Right cardiac atrium (tissue), 5 donors: ENCODE results near the gene SPNS3. TPM values are rescaled to one million over a fixed set of nuclear protein-coding genes. Genes with fewer than 3 reads are reported as not detected.

ENCODE experiments used
- ATAC-seq, 2 donors: fragments of 200-7000 bp; cut with Tn5 transposase; one replicate each; pipeline versions ENCODE4 v1.8.0 to v1.9.1; 2020; ENCODE audit warnings: moderate library complexity in 2 of 2, mild to moderate bottlenecking in 1 of 2
- DNase-seq, 3 donors: peaks; one replicate each; pipeline ENCODE4 v3.0.0-alpha.2; 2020
- H3K27ac ChIP-seq: one replicate; pipeline ENCODE4 v1.5.1; 2013; ENCODE audit warnings: mild to moderate bottlenecking, low read length, control low read depth, moderate library complexity
- H3K27me3 ChIP-seq: one replicate; pipeline ENCODE4 v1.6.1; 2013; ENCODE audit not compliant: control insufficient read depth, insufficient read depth
- H3K4me1 ChIP-seq: one replicate; pipeline ENCODE4 v1.6.1; 2013; ENCODE audit warnings: low read length; ENCODE audit not compliant: control insufficient read depth, insufficient read depth
- H3K4me3 ChIP-seq: one replicate; pipeline ENCODE4 v1.5.1; 2013; ENCODE audit warnings: low read length, control low read depth
- H3K9me3 ChIP-seq: one replicate; pipeline ENCODE4 v1.6.1; 2013; ENCODE audit warnings: low read length; ENCODE audit not compliant: control insufficient read depth
- WGBS: extraction: QIAGEN DNeasy Blood & Tissue Kit; methylation state at CpG from one replicate; pipeline ENCODE4 v1.1.7; 2013; 5-methylcytosine and 5-hydroxymethylcytosine counted together
- intact Hi-C, 4 donors: fragments of 100-400 bp; cut with DNase I; formaldehyde crosslinking; loops; one replicate each; pipeline versions ENCODE4 v1.11.0 to v1.14.0; 2022 to 2023
- polyA plus RNA-seq: library from polyadenylated mRNA; stranded (reverse); fragments of 200-250 nt; gene quantifications from one replicate; pipeline ENCODE4 v1.2.3, GENCODE V29; 2013
- total RNA-seq, 4 donors: library from RNA; stranded (reverse); fragmentation: NEBNext Ultra II Directional; extraction: Animal tissue kit (Norgen Biotek cat#: 25700); gene quantifications; one replicate each; pipeline ENCODE4 v1.2.1, GENCODE V29; 2021
- donor health status: healthy with polysubstance abuse.
- donor health status: DM: no; HTN: yes; CAD: no.
- donor health status: DM: no; HTN: no; CAD: no.
- donor health status: DM: no; HTN: yes; CAD: no; lungs with severe emphysema.
- donor health status: DM: yes; HTN: yes; CAD: no.

Gene SPNS3
- total and polyA plus RNA-seq, 5 donors: 0.23 to 0.45 (median 0.29) TPM; not detected in 2

DNA sequence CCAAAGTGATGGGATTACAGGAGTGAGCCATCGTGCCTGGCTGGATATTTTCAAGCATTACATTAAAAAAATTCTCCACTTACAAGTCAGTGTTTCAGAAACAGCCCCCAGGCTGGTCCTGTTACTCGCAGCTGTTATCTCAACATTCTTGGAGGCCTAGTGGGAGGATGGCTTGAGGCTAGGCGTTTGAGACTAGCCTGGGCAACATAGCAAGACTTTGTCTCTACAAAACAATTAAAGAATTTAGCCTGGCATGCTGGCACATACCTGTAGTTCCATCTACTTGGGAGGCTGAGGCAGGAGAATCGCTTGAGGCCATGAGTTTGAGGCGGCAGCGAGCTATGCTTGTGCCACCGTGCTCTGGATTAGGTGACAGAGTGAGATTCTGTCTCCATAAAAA is 26.5 kb upstream of the SPNS3 start:
- Histone ChIP-seq H3K27ac (no peak overlapping the region), H3K4me3 (no peak overlapping the region), H3K9me3 (no peaks in the 10 kb centered on the region), H3K4me1 (no peaks in the 10 kb centered on the region), H3K27me3 (no peaks in the 10 kb centered on the region)
- 85% methylated on average over 7 of the region's 7 CpGs for WGBS
- intact Hi-C loops: no loop called here
- ATAC-seq (no peak), DNase-seq (no peak)

- no peaks in the 10 kb centered on the region for H3K9me3 ChIP-seq
Measured at GRCh38 chr17:4407851-4408250, 25.9 kb upstream of the SPNS3 start.

GRCh38 chr17:4409659-4410058 is 24.1 kb upstream of the SPNS3 start:
- intact Hi-C loops: loop anchor here (5.0 kb wide), 4 partner anchors 192 to 212 kb away; no protein-coding TSS in a partner anchor
- 68% methylated on average over 6 of the region's 6 CpGs for WGBS
- no peaks in the 10 kb centered on the region for H3K27me3 ChIP-seq
- no peak for DNase-seq
- H3K4me3 ChIP-seq: no peak overlapping the region
- H3K4me1 ChIP-seq: peaks cover 2% of the 10 kb centered on the region
- ATAC-seq: no peak
- H3K27ac ChIP-seq: no peak overlapping the region
- H3K9me3 ChIP-seq: no peaks in the 10 kb centered on the region

More at GRCh38 chr17:4407851-4408250, 25.9 kb upstream of the SPNS3 start:
- DNase-seq: no peak
- intact Hi-C loops: no loop called here
- no peak overlapping the region for H3K4me3 ChIP-seq
- no peak for ATAC-seq
- H3K27ac ChIP-seq: no peak overlapping the region
- 82% methylated on average over 8 of the region's 8 CpGs for WGBS
- H3K4me1 ChIP-seq: no peaks in the 10 kb centered on the region
- H3K27me3 ChIP-seq: no peaks in the 10 kb centered on the region

- intact Hi-C loops: loop anchor here (5.0 kb wide), 4 partner anchors 194 to 214 kb away; no protein-coding TSS in a partner anchor
- WGBS: 76% methylated on average over 3 of the region's 3 CpGs
- Histone ChIP-seq H3K4me1 (peaks cover 2% of the 10 kb centered on the region), H3K27me3 (no peaks in the 10 kb centered on the region), H3K4me3 (no peak overlapping the region), H3K27ac (no peak overlapping the region), H3K9me3 (no peaks in the 10 kb centered on the region)
- ATAC-seq (no peak), DNase-seq (no peak)
Measured at GRCh38 chr17:4411201-4411600, 22.5 kb upstream of the SPNS3 start.

GRCh38 chr17:4412933-4413831 is 20.6 kb upstream of the SPNS3 start:
- H3K9me3 ChIP-seq: no peaks in the 10 kb centered on the region
- peaks cover 2% of the 10 kb centered on the region for H3K4me1 ChIP-seq
- ATAC-seq (peak; percentile 96 to 97), DNase-seq (peak; percentile 94 to 97 (median 97))
- no peaks in the 10 kb centered on the region for H3K27me3 ChIP-seq
- intact Hi-C loops: loop anchor here (5.0 kb wide), 4 partner anchors 196 to 216 kb away; no protein-coding TSS in a partner anchor
- no peak overlapping the region for H3K27ac ChIP-seq
- WGBS: 33% methylated on average over 27 of the region's 27 CpGs
- no peak overlapping the region for H3K4me3 ChIP-seq

GRCh38 chr17:4417129-4417667 is 16.5 kb upstream of the SPNS3 start:
- H3K27ac ChIP-seq: no peak overlapping the region
- H3K4me3 ChIP-seq: no peak overlapping the region
- no peaks in the 10 kb centered on the region for H3K9me3 ChIP-seq
- no peak for DNase-seq
- WGBS: 74% methylated on average over 2 of the region's 2 CpGs
- intact Hi-C loops: no loop called here
- no peak for ATAC-seq
- peaks cover 2% of the 10 kb centered on the region for H3K4me1 ChIP-seq
- no peaks in the 10 kb centered on the region for H3K27me3 ChIP-seq

DNA sequence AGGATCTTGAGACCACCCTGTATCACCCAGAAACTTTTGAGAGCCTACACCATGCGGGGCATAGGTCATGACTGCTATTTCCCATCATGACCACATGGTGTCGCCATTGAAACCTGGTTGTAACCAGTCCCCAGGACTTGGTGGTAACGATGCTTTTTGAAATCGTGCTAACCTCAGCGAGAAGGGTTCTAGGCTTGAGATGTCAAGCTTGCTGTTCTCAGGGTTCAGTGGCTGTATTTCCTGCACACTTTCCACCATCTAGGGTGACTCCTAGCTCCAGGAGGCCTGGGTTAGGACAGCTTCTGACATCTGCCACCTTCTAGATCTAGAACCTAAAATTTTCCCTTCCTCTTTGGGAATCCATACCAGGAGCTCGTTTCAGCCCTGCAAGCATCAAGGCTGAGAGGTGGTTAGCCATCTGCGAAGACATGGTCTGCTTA is 13.0 kb upstream of the SPNS3 start:
- no peak overlapping the region for H3K4me3 ChIP-seq
- ATAC-seq (peak; percentile 88 to 92), DNase-seq (peak in 2 of 3 donors; percentile 35 to 62)
- no peaks in the 10 kb centered on the region for H3K9me3 ChIP-seq
- intact Hi-C loops: loop anchor here (5.0 to 10.0 kb wide), 6 partner anchors 122 to 204 kb away; partner anchors contain the start of genes GGT6 (in 2 of the 4) and MYBBP1A (in 1 of the 4)
- H3K4me1 ChIP-seq: no peaks in the 10 kb centered on the region
- no peaks in the 10 kb centered on the region for H3K27me3 ChIP-seq
- 8% methylated on average over 7 of the region's 7 CpGs for WGBS
- H3K27ac ChIP-seq: no peak overlapping the region

- Histone ChIP-seq H3K4me1 (no peaks in the 10 kb centered on the region), H3K27ac (no peak overlapping the region), H3K9me3 (no peaks in the 10 kb centered on the region), H3K4me3 (no peak overlapping the region), H3K27me3 (no peaks in the 10 kb centered on the region)
- ATAC-seq: no peak
- DNase-seq: no peak
- 90% methylated on average over 6 of the region's 6 CpGs for WGBS
- intact Hi-C loops: loop anchor here (5.0 to 10.0 kb wide), 6 partner anchors 119 to 202 kb away; partner anchors contain the start of genes GGT6 (in 2 of the 4) and MYBBP1A (in 1 of the 4)
Measured at GRCh38 chr17:4422864-4423263, 10.9 kb upstream of the SPNS3 start.

GRCh38 chr17:4425398-4425797 is 8.3 kb upstream of the SPNS3 start:
- no peak for DNase-seq
- intact Hi-C loops: loop anchor here in 2 of 4 donors (10.0 kb wide), 2 partner anchors 139 to 199 kb away; partner anchors contain the start of gene GGT6 (in 1 of the 2)
- ATAC-seq: no peak
- no peaks in the 10 kb centered on the region for H3K4me1 ChIP-seq
- no peak overlapping the region for H3K4me3 ChIP-seq
- no peaks in the 10 kb centered on the region for H3K9me3 ChIP-seq
- no peak overlapping the region for H3K27ac ChIP-seq
- WGBS: 84% methylated on average over 10 of the region's 10 CpGs
- H3K27me3 ChIP-seq: no peaks in the 10 kb centered on the region

- no peak overlapping the region for H3K27ac ChIP-seq
- DNase-seq (no peak), ATAC-seq (no peak)
- H3K9me3 ChIP-seq: no peaks in the 10 kb centered on the region
- no peaks in the 10 kb centered on the region for H3K4me1 ChIP-seq
- WGBS: 85% methylated on average over 10 of the region's 10 CpGs
- intact Hi-C loops: loop anchor here in 2 of 4 donors (10.0 kb wide), 2 partner anchors 138 to 198 kb away; partner anchors contain the start of gene GGT6 (in 1 of the 2)
- no peak overlapping the region for H3K4me3 ChIP-seq
- no peaks in the 10 kb centered on the region for H3K27me3 ChIP-seq
Measured at GRCh38 chr17:4426499-4427208, 7.1 kb upstream of the SPNS3 start.
